Endothelial cell (in vitro differentiated cells): ENCODE measurements around the gene DUOX1. TPM values are rescaled to one million over a fixed set of nuclear protein-coding genes. Genes with fewer than 3 reads are reported as not detected.

ENCODE experiments used
- DNase-seq: peaks from one replicate; pipeline ENCODE4 v3.0.0; 2021; ENCODE audit warnings: low spot score
- H3K27ac Mint-ChIP-seq: one replicate; pipeline ENCODE4 v1.8.0; 2021; ENCODE audit warnings: mixed read lengths, inconsistent platforms; ENCODE audit not compliant: unreplicated experiment
- H3K27me3 Mint-ChIP-seq: one replicate; pipeline ENCODE4 v1.8.0; 2021; ENCODE audit warnings: mild to moderate bottlenecking, moderate library complexity, mixed read lengths, inconsistent platforms; ENCODE audit not compliant: unreplicated experiment
- H3K36me3 Mint-ChIP-seq: one replicate; pipeline ENCODE4 v1.8.0; 2021; ENCODE audit warnings: mild to moderate bottlenecking, low read depth, mixed read lengths, inconsistent platforms; ENCODE audit not compliant: unreplicated experiment
- H3K4me1 Mint-ChIP-seq: one replicate; pipeline ENCODE4 v1.8.0; 2021; ENCODE audit warnings: mild to moderate bottlenecking, mixed read lengths, inconsistent platforms; ENCODE audit not compliant: unreplicated experiment
- H3K4me3 Mint-ChIP-seq: one replicate; pipeline ENCODE4 v1.8.0; 2021; ENCODE audit warnings: mild to moderate bottlenecking, mixed read lengths, inconsistent platforms; ENCODE audit not compliant: unreplicated experiment
- H3K9me3 Mint-ChIP-seq: one replicate; pipeline ENCODE4 v1.8.0; 2021; ENCODE audit warnings: mixed read lengths, inconsistent platforms; ENCODE audit not compliant: unreplicated experiment
- total RNA-seq: library from RNA; stranded (reverse); fragmentation: NEBNext Ultra II Directional; extraction: Animal tissue kit (Norgen Biotek cat#: 25700); gene quantifications from one replicate; pipeline ENCODE4 v1.2.1, GENCODE V29; 2021; ENCODE audit not compliant: unreplicated experiment
- TF ChIP-seq, protein P1 (sequence below): fragments of 200-600 bp; sonication (generic); IDR thresholded peaks from one replicate; pipeline ENCODE4 v1.5.0; 2021; ENCODE audit warnings: antibody characterized with exemption; ENCODE audit not compliant: unreplicated experiment

The DUOX1 gene
- total RNA-seq, 1 donor from 2014 or later = not detected

DNA sequence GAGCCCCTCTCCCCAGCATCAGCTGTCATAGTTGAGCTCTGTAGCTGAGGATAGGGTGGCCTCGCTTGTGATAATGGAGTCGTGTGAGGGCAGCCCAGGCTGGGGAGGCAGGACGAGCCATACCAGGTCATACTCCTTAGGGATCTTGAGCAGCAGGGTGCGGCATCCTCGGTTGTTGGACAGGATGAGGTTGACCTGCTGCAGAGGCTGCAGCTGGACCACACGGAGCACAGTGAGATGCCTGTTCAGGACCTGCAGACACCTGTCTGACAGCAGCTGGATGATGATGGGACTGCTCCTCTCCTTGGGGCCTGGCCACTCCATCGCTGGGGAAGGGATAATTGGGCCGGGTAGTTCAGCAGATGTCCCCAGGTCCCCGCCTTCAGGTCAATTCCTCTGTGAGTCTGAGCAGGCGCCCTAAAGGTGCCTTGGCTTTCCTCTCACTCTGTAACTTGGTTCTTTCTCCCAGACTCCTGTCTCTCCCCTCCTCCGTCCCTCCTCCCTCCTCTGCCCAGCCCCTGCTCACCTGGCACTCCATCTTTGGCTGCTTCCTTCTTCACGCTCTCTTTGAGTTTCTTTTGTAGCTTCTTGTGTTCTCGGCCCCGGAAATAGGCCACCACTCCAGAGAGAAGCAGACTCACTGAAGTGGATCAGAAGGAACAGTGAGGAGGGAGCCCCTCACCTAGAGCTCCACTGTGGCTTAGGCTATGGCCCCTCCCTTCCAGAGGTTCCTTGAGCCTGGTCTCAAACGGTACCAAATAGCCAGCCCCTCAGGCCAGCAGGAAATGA, 23.6 kb upstream of the DUOX1 start:
- TF ChIP-seq, protein P1, sequence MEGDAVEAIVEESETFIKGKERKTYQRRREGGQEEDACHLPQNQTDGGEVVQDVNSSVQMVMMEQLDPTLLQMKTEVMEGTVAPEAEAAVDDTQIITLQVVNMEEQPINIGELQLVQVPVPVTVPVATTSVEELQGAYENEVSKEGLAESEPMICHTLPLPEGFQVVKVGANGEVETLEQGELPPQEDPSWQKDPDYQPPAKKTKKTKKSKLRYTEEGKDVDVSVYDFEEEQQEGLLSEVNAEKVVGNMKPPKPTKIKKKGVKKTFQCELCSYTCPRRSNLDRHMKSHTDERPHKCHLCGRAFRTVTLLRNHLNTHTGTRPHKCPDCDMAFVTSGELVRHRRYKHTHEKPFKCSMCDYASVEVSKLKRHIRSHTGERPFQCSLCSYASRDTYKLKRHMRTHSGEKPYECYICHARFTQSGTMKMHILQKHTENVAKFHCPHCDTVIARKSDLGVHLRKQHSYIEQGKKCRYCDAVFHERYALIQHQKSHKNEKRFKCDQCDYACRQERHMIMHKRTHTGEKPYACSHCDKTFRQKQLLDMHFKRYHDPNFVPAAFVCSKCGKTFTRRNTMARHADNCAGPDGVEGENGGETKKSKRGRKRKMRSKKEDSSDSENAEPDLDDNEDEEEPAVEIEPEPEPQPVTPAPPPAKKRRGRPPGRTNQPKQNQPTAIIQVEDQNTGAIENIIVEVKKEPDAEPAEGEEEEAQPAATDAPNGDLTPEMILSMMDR = no peak
- Mint-ChIP-seq H3K9me3 (no peaks in the 10 kb centered on the region), H3K4me3 (no peak overlapping the region), H3K27me3 (peaks cover 30% of the 10 kb centered on the region), H3K27ac (no peak overlapping the region), H3K36me3 (peaks cover 3% of the 10 kb centered on the region), H3K4me1 (peaks cover 12% of the 10 kb centered on the region)
- no peak for DNase-seq

DNA sequence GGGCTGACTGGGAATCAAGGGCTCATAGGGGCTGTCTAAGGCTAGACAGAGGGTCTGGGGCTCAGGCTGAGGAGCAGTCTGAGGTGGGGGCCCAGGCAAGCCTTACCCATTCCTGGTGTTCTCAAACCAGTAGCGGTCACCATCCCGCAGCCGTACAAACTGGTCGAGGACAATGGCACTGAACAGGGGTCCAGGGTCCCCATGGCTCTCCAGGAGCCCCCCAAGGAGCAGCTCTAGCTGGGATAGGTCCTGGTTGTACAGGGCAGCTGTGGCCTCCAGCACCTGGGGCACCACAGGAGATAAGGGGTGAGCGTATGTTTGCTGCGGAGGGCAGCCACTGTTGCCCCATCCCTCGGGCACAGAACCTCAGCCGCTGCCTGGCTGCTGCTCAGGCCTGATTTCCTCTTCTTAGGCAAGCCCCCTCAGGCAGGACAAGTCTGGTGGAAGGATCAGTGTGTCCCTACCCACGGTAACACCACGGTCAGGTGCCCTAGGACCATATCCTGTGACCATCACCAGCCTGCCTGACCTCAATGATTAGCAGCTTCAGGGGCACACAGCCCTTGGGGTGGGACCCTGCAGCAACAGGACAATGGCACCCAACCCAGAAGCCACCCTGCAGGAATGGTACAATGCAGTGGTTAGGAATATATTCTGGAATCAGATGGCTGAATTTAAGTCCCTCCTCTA, 21.7 kb upstream of the DUOX1 start:
- H3K4me3 Mint-ChIP-seq = no peak overlapping the region
- no peak for DNase-seq
- H3K27me3 Mint-ChIP-seq = peaks cover 32% of the 10 kb centered on the region
- H3K9me3 Mint-ChIP-seq = no peaks in the 10 kb centered on the region
- TF ChIP-seq, protein P1 = no peak
- no peak overlapping the region for H3K27ac Mint-ChIP-seq
- peaks cover 3% of the 10 kb centered on the region for H3K36me3 Mint-ChIP-seq
- H3K4me1 Mint-ChIP-seq = peaks cover 10% of the 10 kb centered on the region

DNA sequence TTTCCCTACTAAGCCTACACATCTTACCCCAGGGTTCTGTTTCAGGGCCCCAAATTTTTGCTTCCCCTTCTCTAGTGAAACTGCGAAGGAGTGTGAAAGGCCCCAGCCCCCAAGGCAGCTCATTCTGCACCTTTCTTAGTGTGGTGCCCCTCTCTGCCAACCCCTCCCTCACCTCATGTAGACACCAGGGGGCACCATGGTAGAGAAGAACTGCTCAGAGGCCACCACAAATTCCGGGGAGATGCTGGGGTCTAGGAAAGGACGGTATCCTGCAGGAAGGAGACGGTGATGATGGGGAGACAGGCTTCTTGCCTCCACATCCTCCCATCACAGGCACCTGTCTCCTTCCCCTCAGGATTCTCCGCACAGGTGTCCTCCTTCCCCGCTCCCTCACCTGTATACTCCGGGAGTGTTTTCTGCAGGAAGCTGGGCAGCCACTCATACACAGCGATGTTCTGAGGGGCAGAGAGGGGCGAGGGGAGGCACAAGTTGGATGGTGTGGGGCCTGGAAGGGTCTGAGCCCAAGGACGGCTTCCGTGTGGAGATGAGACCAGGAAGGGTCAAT, 19.5 kb upstream of the DUOX1 start:
- H3K4me3 Mint-ChIP-seq = no peak overlapping the region
- peaks cover 38% of the 10 kb centered on the region for H3K27me3 Mint-ChIP-seq
- H3K27ac Mint-ChIP-seq = no peak overlapping the region
- DNase-seq = no peak
- peaks cover under 1% of the 10 kb centered on the region for H3K36me3 Mint-ChIP-seq
- no peaks in the 10 kb centered on the region for H3K9me3 Mint-ChIP-seq
- H3K4me1 Mint-ChIP-seq = peaks cover 17% of the 10 kb centered on the region
- TF ChIP-seq, protein P1 = no peak

DNA sequence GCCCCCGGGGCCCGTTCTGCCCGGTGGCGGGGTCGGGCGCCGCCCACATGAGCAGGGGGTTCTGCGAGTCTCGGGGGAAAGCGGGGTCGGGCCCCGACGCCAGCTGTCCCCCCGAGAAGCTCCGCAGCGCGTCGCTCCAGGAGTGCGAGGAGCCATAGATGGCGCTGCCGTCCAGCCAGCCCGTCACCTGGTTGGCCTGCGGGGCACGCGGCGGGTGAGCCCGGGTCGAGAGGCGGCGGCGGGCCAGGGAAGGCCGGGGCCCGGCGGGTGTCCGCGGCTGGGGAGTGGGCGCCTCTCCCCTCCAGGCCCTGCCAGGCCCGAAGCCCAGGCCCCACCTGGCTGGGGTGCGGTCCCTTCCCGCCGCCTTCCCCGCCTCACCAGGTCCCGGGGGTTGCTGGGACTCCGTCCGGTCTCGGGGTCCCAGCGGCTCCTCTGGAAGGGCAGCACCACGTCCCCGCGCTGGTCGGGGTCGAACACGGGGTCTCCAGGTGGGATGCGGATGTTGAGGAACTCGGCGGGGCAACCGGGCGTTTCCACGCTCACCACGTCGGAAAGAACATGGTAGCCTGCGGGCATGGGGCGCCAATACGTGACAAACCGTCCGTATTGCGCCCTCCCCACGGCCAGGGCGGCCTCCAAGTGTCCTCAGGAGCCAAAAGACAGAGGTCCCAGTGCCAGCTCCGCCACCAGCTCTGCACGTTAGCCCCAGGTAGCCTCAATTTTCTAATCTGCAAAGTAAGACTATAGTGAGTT, 18.2 kb upstream of the DUOX1 start:
- Mint-ChIP-seq H3K36me3 (peaks cover 3% of the 10 kb centered on the region), H3K27me3 (peaks cover 48% of the 10 kb centered on the region), H3K4me3 (peak overlapping the region; percentile 42), H3K9me3 (no peaks in the 10 kb centered on the region), H3K4me1 (peaks cover 17% of the 10 kb centered on the region), H3K27ac (no peak overlapping the region)
- TF ChIP-seq, protein P1 = no peak
- DNase-seq = no peak
